HFFc6 (cell line): ENCODE data around the gene TBC1D1. TPM values are rescaled to one million over a fixed set of nuclear protein-coding genes. Genes with fewer than 3 reads are reported as not detected.
A peak's percentile ranks its signal among the peaks of the same experiment; 100 is the strongest.

Experiments used
- DNase-seq: peaks from one replicate; pipeline ENCODE4 v3.0.0-alpha.2; 2018
- H3K27ac Mint-ChIP-seq: 2 replicates; pipeline ENCODE4 v1.8.0; 2020; ENCODE audit warnings: mild to moderate bottlenecking, mixed read lengths
- H3K27me3 Mint-ChIP-seq: 2 replicates; pipeline ENCODE4 v1.8.0; 2021; ENCODE audit warnings: mild to moderate bottlenecking, moderate library complexity, mixed read lengths; ENCODE audit not compliant: insufficient read depth
- H3K36me3 Mint-ChIP-seq: 2 replicates; pipeline ENCODE4 v1.8.0; 2021; ENCODE audit warnings: low read depth, mixed read lengths
- H3K4me1 Mint-ChIP-seq: 2 replicates; pipeline ENCODE4 v1.8.0; 2020; ENCODE audit warnings: low read depth, mixed read lengths
- H3K4me3 Mint-ChIP-seq: 2 replicates; pipeline ENCODE4 v1.8.0; 2020; ENCODE audit warnings: mild to moderate bottlenecking, moderate library complexity, mixed read lengths
- H3K9me3 Mint-ChIP-seq: 2 replicates; pipeline ENCODE4 v1.8.0; 2020; ENCODE audit warnings: mild to moderate bottlenecking, mixed read lengths
- total RNA-seq, 6 experiments: library from RNA; stranded (reverse); fragmentation: NEBNext Ultra II Directional; extraction: Animal tissue kit (Norgen Biotek cat#: 25700); gene quantifications; 2 replicates in 1 of 6; 3 replicates in 5 of 6; pipeline ENCODE4 v1.2.3, GENCODE V29; 2021
- TF ChIP-seq, protein P1 (sequence below): fragments of 200-600 bp; sonication (generic); IDR thresholded peaks from 2 replicates; pipeline ENCODE4 v1.5.0; 2021; ENCODE audit warnings: antibody characterized with exemption, mild to moderate bottlenecking

The TBC1D1 gene
- total RNA-seq, 6 experiments from 2014 or later, result 78.5 to 126 (median 112) TPM

DNA sequence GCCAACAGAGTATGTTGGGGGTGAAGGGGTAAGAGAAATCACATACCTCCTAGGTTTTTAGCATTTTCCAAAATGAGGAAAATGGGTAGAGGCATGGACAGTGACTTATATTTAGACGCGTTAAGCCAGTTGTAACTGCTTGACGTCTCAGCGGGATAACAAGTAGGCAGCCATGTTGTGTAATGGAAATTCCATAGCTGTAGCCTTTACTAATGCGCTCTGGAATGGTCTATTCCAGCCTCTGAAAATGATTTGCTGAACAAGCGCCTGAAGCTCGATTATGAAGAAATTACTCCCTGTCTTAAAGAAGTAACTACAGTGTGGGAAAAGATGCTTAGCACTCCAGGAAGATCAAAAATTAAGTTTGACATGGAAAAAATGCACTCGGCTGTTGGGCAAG lies 204.8 kb downstream of the TBC1D1 start:
- peaks cover 26% of the 10 kb centered on the region for H3K36me3 Mint-ChIP-seq
- no peak overlapping the region for H3K27ac Mint-ChIP-seq
- no peak overlapping the region for H3K4me3 Mint-ChIP-seq
- peaks cover 57% of the 10 kb centered on the region for H3K4me1 Mint-ChIP-seq
- no peaks in the 10 kb centered on the region for H3K9me3 Mint-ChIP-seq
- TF ChIP-seq, protein P1, sequence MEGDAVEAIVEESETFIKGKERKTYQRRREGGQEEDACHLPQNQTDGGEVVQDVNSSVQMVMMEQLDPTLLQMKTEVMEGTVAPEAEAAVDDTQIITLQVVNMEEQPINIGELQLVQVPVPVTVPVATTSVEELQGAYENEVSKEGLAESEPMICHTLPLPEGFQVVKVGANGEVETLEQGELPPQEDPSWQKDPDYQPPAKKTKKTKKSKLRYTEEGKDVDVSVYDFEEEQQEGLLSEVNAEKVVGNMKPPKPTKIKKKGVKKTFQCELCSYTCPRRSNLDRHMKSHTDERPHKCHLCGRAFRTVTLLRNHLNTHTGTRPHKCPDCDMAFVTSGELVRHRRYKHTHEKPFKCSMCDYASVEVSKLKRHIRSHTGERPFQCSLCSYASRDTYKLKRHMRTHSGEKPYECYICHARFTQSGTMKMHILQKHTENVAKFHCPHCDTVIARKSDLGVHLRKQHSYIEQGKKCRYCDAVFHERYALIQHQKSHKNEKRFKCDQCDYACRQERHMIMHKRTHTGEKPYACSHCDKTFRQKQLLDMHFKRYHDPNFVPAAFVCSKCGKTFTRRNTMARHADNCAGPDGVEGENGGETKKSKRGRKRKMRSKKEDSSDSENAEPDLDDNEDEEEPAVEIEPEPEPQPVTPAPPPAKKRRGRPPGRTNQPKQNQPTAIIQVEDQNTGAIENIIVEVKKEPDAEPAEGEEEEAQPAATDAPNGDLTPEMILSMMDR, result no peak
- no peaks in the 10 kb centered on the region for H3K27me3 Mint-ChIP-seq
- no peak for DNase-seq

DNA sequence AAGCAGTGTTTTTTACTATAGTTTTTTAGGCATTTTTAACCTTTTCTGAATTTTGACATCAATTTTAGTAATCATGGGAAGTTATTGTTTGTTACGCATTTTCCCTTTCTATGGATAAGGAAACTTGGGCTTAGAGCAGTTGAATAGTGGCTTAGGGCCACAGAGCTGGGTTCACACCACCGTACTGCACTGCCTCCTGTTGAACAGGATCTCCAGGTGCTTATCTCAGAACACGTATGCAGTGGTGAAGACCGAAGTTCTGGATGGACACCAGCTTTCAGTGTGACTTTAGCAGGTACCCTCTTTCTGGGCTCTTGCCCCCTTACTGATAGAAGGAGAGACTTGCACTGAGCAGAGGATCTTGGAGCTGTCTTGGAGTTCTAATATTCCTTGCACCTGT lies 206.9 kb downstream of the TBC1D1 start:
- no peaks in the 10 kb centered on the region; the same call in none of the 2 replicates for H3K27me3 Mint-ChIP-seq
- H3K4me1 Mint-ChIP-seq, result peaks cover 57% of the 10 kb centered on the region
- H3K27ac Mint-ChIP-seq, result peak overlapping the region; percentile 92
- no peaks in the 10 kb centered on the region for H3K9me3 Mint-ChIP-seq
- DNase-seq, result no peak
- TF ChIP-seq, protein P1, result no peak
- H3K36me3 Mint-ChIP-seq, result peaks cover 17% of the 10 kb centered on the region
- H3K4me3 Mint-ChIP-seq, result no peak overlapping the region

DNA sequence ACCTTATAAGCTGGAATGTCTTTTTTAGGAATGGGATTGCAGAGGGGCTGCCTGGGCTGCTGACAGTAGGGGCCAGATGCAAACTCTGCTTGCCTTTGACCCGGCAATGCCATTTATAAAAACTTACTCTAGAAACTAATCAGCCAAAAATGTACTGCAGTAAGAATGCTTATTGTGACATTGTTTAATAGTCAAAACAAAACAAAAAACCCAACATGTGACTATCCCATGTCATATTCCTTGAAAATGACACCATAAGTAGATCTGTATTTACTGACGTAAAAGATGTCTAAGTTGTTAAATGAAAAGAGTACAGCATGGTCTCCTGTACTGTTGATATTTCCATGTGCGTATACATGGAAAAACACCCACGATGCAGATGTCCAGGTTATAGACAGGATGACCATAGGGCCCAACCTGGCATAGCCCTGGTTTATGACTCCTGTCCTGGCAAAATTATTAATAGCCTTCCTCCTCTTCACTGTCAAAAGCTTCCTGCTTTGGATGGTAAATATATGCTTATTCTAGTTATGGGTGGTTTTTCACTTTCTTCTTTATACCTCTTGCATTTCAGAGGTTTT lies 208.2 kb downstream of the TBC1D1 start:
- DNase-seq, result no peak
- peak overlapping the region; percentile 92 for H3K27ac Mint-ChIP-seq
- no peaks in the 10 kb centered on the region; the same call in none of the 2 replicates for H3K27me3 Mint-ChIP-seq
- peak overlapping the region; percentile 38; the same call in 1 of the 2 replicates for H3K4me3 Mint-ChIP-seq
- no peaks in the 10 kb centered on the region for H3K9me3 Mint-ChIP-seq
- H3K4me1 Mint-ChIP-seq, result peaks cover 58% of the 10 kb centered on the region
- peaks cover 13% of the 10 kb centered on the region for H3K36me3 Mint-ChIP-seq
- TF ChIP-seq, protein P1, result no peak

DNA sequence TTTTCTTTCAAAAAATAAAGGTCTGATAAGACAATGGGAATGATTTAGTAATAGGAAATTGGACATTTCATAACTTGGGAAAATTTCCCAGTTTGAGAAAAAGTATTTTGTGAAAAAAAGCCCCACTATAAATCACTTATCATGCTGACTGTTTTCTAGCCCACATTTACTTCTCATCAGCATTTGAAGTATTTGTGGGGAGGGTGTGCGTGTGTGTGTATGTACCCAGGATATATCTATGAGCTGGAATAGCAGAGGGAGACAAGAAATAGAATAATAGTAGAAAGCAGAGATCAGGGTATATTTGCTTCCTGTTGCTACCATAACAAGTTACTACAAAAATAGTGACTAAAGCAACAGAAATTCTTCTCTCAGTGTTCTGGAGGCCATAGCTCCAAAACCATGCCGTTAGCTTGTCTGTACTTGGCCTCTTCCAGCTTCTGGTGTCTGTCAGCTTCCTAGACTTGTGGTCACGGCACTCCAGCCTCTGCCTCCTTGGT lies 209.1 kb downstream of the TBC1D1 start:
- Mint-ChIP-seq H3K36me3 (peaks cover 13% of the 10 kb centered on the region), H3K27me3 (no peaks in the 10 kb centered on the region; the same call in none of the 2 replicates), H3K9me3 (no peaks in the 10 kb centered on the region), H3K27ac (peak overlapping the region; percentile 92), H3K4me3 (peak overlapping the region; percentile 46), H3K4me1 (peaks cover 58% of the 10 kb centered on the region)
- DNase-seq, result peak; percentile 89
- TF ChIP-seq, protein P1, result no peak

DNA sequence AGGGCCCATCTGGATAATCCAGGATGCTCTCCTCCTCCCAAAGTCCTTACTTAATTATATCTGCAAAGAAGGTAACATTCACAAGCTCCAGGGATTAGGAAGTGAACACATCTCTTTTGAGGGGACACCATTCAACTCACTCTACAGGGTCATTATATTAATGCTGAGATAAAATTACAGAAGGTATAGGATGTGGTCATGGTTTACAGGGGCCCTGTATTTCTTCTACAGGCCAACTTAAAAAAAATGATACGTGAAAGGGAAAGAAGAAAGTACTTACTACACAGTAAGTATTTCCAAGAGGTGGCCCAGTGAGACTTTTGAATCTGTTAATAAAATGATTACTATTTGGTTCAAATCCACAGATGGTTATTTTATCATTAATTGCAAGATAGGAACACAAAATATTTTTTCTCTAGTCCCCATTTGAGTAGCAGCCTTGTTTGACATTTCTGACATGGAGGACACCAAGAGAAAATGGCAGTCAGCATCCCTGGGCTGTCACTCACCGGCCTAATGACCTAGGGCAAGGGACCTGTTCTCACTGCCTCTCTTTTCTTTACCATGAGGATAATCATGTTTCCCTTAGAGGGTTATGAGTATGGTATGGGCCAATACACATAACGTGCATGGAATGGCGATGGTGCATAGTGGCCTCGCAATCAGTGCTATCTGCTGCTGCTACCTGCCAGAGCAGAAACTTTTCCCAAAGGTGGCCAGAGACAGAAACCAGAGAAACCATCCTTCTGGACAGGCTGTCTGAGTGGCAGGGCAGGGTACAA lies 209.8 kb downstream of the TBC1D1 start:
- Mint-ChIP-seq H3K27me3 (no peaks in the 10 kb centered on the region; the same call in none of the 2 replicates), H3K27ac (peak overlapping the region; percentile 92), H3K4me1 (peaks cover 63% of the 10 kb centered on the region), H3K4me3 (peak overlapping the region; percentile 46), H3K9me3 (no peaks in the 10 kb centered on the region), H3K36me3 (peaks cover 13% of the 10 kb centered on the region)
- no peak for DNase-seq
- TF ChIP-seq, protein P1, result no peak
